Stimulated activated CD4-positive, alpha-beta T cell treated with anti-CD3 and anti-CD28 coated beads, Interleukin-12 subunit alpha, Interleukin-12 subunit beta, amount 100 ng/mL, for 24 hours (primary cell): ENCODE data around the gene RRAS2.
A peak's percentile ranks its signal among the peaks of the same experiment; 100 is the strongest.
"Not testable (repeated sequence)": the region's sequence is repeated elsewhere in the genome, so short reads cannot be mapped to it uniquely, and the experiment has no call there.

Experiments
- DNase-seq, 2 experiments: peaks; one replicate each; pipeline ENCODE4 v3.0.0-alpha.2; 2020; ENCODE audit warnings: low read depth in 2 of 2

Gene RRAS2

GRCh38 chr11:14371249-14371648 is 12.3 kb upstream of the RRAS2 start:
- no peak for DNase-seq

DNA sequence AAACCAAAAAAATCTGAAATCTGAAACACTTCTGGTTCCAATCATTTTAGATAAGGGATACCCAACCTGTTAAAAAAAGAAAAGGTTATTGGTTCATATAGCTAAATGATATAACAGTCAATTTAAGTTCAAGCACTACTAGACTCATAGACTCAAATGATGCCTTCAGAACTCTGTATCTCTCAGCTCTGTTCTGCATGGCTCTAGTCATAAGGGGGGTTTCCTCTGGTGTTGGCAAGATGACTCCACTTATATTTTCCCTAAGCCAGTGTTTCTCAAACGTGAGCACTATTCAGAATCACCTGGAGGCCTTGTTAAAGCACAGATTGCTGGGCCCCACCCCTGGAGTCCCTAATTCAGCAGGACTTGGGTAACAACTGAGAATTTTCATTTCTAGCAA is 11.5 kb upstream of the RRAS2 start:
- DNase-seq = no peak

DNA sequence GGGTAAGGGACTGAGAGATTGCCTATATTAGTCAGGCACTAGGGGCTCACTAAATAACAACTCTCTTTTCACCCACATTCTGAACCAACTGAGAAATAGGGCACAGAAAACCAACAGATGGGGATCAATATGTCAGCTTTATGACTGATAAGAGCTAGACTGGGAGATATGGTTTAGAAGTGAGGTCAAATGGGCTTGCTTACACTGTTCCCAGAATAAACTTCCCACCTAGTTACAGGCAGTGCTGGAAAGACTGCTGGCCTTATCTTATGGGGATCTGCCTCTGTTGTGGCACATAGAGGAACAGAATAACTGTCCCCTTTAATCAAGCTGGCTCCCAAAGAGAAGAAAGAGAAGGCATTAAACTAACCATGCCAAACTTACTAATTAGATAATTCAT is 10.6 kb upstream of the RRAS2 start:
- no peak for DNase-seq

DNA sequence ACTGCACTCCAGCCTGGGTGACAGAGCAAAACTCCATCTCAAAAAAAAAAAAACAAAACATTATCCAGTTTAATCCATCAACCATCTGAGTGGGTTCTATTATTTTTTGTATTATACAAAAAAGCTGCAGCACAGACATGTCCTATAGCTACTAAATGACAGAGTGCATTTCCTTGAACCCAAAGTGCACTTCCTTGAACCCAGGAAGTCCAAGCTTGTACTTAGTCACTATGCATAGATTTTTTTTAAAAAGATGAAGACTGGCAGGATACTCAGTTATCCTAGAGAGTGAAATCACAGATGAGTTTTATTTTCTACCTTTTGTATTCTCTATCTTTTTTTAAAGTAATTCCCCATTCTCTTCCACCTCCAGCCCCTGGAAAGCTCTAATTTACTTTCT is 8.0 kb upstream of the RRAS2 start:
- DNase-seq = no peak

GRCh38 chr11:14364322-14364721 is 5.3 kb upstream of the RRAS2 start:
- no peak for DNase-seq

GRCh38 chr11:14362611-14363010 is 3.6 kb upstream of the RRAS2 start:
- DNase-seq = no peak

DNA sequence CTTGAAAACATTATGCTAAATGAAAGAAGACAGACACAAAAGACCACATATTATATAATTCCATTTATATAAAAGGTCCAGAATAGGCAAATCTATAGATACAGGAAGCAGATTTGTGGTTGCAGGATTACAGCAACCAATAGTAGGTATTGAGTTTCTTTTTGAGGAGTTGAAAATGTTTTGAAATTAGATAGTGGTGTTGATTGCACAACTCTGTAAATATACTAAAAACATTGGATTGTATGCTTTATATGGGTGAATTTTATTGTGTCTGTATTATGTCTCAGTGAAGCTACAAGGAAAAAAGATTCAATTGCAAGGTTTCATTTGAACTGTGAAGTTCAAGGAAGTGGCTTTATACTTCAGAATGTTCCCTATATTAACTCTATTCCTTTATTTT is 3.0 kb upstream of the RRAS2 start:
- DNase-seq = no peak

GRCh38 chr11:14360976-14361375 is 2.0 kb upstream of the RRAS2 start:
- DNase-seq = no peak

DNA sequence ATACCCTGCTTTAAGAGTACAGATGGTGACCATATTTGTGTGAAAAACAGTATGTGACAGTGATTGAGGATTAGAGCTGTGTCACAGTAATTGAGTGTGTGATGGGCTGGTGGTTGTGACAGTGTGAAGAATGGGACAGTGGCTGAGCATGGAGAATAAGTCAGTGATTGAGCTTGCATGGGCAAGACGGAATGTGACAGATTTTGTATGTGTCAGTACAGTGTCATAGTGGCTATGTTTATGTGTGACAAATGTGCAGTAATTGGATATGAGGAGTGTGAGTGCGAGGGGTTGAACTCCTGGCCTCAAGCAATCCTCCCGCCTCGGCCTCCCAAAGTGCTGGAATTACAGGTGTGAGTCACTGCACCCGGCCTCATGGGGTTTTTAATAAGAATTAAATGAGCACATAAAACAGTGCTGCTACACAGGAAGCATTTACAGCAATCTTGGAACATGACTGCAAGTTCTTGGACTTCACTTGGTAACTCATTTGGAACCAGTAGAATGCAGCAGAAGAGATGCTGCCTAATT is 583 bp upstream of the RRAS2 start:
- DNase-seq = no peak

- DNase-seq = peak in 1 of 2 experiments; percentile 17
Observed at GRCh38 chr11:14357881-14358728, 878 bp downstream of the RRAS2 start.

DNA sequence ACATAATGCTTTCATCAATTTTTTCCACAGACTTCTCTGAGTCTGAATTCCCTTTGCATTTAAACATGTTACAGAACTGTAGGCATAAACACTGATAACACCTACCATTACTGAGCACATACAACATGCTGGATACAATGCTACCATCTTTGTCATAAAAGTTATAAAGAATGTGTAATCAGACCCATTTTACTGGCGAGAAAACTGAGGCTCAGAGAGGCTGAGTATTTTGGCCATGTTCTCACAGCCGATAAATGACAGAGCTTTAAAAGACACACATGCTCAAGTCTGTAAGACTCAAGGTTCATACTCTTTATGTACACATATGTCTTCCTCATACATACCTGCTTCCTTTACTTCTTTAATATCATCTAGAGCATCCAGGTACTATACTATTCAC is 2.6 kb downstream of the RRAS2 start:
- DNase-seq = no peak

DNA sequence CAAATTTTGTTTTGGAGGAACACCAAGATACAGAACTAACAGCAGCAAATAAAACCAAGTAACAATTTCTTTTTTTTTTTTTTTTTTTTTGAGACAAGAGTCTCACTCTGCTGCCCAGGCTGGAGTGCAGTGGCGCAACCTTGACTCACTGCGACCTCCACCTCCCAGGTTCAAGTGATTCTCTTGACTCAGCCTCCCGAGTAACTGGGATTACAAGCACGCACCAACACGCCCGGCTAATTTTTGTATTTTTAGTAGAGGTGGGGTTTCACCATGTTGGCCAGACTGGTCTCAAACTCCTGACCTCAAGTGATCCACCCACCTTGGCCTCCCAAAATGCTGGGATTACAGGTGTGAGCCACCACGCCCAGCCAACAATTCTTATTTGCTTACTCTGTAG is 4.4 kb downstream of the RRAS2 start:
- DNase-seq = not testable (repeated sequence)

DNA sequence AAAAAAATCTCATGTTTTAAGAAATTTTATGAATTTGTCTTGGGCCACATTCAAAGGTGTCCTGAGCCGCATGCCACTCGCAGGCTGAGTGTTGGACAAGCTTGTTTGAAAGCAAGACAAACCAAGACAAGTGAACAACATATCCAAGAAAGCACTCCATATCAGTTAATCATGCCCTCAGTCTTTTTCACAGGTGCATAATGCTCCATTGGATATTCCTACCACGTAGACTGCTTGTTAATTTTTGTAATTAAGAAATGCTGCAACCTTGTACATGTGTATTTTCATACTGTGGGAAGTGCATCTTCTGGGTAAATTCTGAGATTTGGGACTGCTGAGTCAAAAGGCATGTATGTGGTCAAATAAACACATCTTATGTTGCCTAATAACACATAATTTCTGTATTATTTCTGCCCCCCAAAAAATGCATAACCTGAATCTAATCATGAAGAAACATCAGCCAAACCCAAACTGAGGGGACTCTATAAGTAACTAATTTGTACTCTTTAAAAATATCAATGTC is 8.2 kb downstream of the RRAS2 start:
- DNase-seq = no peak

- DNase-seq = no peak
Observed at GRCh38 chr11:14350215-14350614, 8.8 kb downstream of the RRAS2 start.

- DNase-seq = no peak
Observed at GRCh38 chr11:14347991-14348390, 11.0 kb downstream of the RRAS2 start.

- DNase-seq = no peak
Observed at GRCh38 chr11:14347494-14347893, 11.5 kb downstream of the RRAS2 start.

DNA sequence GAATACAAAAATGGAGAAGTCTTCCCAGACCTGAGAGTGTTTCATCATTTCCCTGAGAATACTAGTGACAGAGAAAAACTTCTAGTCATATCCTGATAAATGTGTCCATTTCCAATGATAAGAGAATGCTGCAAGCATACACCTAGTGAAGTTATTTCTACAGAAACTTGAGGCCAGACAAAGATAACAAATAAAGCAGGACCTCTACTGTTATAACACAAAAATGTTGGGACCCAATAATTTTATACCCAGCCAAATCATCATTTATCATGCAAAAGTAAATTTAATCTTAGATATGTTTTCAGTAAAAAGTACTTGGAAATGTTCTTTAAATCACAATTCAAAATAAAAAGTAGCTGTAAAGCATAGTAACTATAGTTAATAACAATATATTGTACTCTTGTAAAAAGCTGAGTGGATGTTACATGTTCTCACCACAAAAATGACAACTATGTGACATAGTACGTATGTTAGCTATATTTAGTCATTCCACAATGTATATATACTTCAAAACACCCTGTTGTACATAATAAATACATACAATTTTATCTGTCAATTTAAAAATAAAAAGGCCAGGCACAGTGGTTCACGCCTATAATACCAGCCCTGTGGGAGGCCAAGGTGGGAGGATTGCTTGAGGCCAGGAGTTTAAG is 12.6 kb downstream of the RRAS2 start:
- DNase-seq = no peak

GRCh38 chr11:14345668-14346067 is 13.3 kb downstream of the RRAS2 start:
- DNase-seq = no peak

DNA sequence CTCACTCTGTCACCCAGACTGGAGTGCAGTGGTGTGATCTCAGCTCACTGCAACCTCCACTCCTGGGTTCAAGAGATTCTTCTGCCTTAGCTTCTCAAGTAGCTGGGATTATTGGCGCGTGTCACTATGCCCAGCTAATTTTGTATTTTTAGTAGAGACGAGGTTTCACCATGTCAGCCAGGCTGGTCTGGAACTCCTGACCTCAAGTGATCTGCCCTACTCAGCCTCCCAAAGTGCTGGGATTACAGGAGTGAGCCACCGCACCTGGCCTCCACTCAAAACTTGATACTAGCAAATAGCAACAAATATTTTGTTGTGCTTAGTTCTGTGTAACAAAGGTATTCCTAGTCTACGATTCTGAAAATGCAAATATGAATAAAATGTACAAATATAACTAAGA is 14.0 kb downstream of the RRAS2 start:
- DNase-seq = not testable (repeated sequence)

DNA sequence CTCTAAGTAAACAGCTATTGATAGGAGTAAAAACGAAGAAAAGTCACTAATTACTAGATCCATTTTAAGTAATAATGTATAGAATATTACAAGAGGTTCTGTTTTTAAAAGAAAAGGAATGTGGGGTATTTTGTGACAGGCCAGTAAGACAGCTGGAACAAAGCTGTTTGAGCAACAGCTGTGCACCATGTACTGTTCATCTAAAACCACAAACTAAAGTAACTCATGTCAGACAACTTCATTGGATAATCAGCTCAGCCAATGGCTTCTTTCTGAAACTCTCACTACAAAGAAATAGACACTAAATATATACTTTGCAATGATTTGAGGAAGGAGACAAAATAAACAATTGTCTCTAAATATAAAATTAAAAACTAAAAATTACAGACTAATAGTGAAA is 16.1 kb downstream of the RRAS2 start:
- no peak for DNase-seq

DNA sequence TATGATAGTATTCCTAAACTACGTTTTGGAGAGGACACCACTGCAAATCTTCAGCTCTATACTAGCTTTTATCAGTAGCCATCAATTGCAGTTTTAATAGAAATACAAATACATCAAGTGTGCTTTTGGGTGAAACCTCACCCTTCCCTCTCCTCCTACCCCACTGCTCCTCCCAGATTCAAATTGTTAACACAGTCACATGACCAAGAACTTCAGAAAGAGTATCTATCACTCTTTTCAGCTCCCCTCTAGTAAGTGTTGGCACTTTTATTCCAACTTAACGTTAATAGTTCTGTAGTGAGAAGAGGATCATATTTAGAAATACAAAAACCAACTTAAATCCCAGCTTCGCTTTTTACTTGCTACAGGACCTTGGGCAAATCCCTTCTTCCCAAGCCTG is 17.0 kb downstream of the RRAS2 start:
- no peak for DNase-seq

DNA sequence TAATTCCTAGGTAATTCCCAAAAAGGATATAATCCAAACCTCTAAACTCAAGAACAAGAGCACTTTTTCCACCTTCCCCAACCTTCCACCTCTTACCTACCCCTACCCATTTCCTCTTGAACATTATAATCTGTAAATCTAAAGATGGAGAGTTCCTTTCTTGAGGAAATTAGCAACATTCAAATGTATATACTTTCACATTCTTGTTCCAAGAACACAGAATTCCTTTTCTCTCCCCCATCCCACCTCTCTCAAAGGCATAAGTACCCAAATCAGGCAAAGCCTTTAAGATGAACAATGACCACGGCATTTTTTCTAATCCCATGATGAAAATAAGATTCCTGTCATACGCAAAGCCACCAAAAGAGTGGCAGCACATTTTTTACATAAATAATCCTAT is 18.3 kb downstream of the RRAS2 start:
- DNase-seq = no peak

DNA sequence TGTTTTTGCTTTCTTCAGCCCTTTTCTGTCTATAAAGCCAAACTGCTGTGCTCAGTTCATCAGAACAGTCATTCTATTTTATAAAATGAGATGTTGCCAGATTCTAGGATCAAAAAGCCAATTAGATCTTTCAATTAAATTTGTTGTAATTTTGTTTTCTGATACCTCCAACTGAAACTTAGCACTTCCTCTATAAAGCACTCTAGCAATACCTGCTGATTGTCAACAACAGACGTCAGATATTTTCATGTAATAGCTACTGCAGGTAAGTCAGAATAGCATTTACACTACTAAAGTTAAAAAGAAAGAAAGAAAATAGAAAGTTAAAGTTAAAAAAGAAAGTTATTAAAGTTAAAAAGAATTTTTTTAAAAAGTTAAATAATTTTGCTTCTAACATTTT is 19.6 kb downstream of the RRAS2 start:
- no peak for DNase-seq
